Endothelial cell of umbilical vein (primary cell): ENCODE data around the gene TADA1. TPM values are rescaled to one million over a fixed set of nuclear protein-coding genes. Genes with fewer than 3 reads are reported as not detected.

Experiments
- BruUV-seq: library from RNA; stranded (reverse); fragments of 400-500 nt; replicated peaks from 2 replicates; lab custom pipeline; 2021; lab: Mats Ljungman, UMichigan
- CTCF ChIA-PET: fragments of 300-600, 350-600 bp; sonication (Branson Sonifier 250); formaldehyde crosslinking; loops from one replicate; lab custom pipeline; 2021; ENCODE audit warnings: antibody characterized with exemption, inconsistent platforms; lab: Charles Lee
- POLR2A ChIA-PET: fragments of 300-600, 350-600 bp; sonication (Branson Sonifier 250); formaldehyde crosslinking; loops from one replicate; lab custom pipeline; 2021; ENCODE audit warnings: antibody characterized with exemption, inconsistent platforms; lab: Charles Lee
- DNase-seq: peaks from one replicate; pipeline ENCODE4 v3.0.0-alpha.2; 2011; ENCODE audit warnings: low read depth, low spot score
- FAIRE-seq: peaks from 2 replicates; lab custom pipeline; 2011; peaks lifted over from hg19 to GRCh38; lab: Jason Lieb, UNC
- H2AFZ ChIP-seq: 2 replicates; pipeline ENCODE4 v1.6.0; 2012; ENCODE audit warnings: low read depth, low read length, control low read depth, inconsistent platforms
- H3K27ac ChIP-seq: 2 replicates; pipeline ENCODE4 v1.5.1; 2011; ENCODE audit warnings: low read depth, mild to moderate bottlenecking, control low read depth, low read length, moderate library complexity; ENCODE audit not compliant: insufficient read depth
- H3K27me3 ChIP-seq, 2 experiments: 2 replicates each; pipeline versions ENCODE4 v1.6.0 to v1.6.1; 2011; ENCODE audit warnings: low read length in 2 of 2, mixed read lengths in 1 of 2; ENCODE audit not compliant: control insufficient read depth in 2 of 2, insufficient read depth in 2 of 2
- H3K36me3 ChIP-seq, 2 experiments: 2 replicates in 1 of 2; 3 replicates in 1 of 2; pipeline ENCODE4 v1.5.1; 2011; ENCODE audit warnings: low read length in 2 of 2, mild to moderate bottlenecking in 1 of 2, moderate library complexity in 1 of 2; ENCODE audit not compliant: control insufficient read depth in 2 of 2, insufficient read depth in 2 of 2; ENCODE audit errors: extremely low read depth in 1 of 2
- H3K4me1 ChIP-seq: 3 replicates; pipeline ENCODE4 v1.5.1; 2011; ENCODE audit warnings: mild to moderate bottlenecking, low read length; ENCODE audit not compliant: control insufficient read depth, insufficient read depth; ENCODE audit errors: extremely low read depth
- H3K4me2 ChIP-seq: 2 replicates; pipeline ENCODE4 v1.6.1; 2011; ENCODE audit warnings: low read length, control low read depth, mixed read lengths; ENCODE audit not compliant: insufficient read depth
- H3K4me3 ChIP-seq, 3 experiments: fragments of 200-600 bp in 1 of 3; sonication (generic), shearing (Covaris generic) in 1 of 3; replicated peaks in 1 of 3; 2 replicates each; pipeline ENCODE4 v1.5.1; 2011 to 2016; ENCODE audit warnings: control low read depth in 3 of 3, low read length in 3 of 3, mild to moderate bottlenecking in 2 of 3, inconsistent platforms in 1 of 3, low read depth in 1 of 3, moderate library complexity in 1 of 3; ENCODE audit not compliant: insufficient read depth in 1 of 3
- H3K79me2 ChIP-seq: 2 replicates; pipeline ENCODE4 v1.6.0; 2012; ENCODE audit warnings: low read length, inconsistent platforms; ENCODE audit not compliant: control insufficient read depth, insufficient read depth
- H3K9ac ChIP-seq: replicated peaks from 2 replicates; pipeline ENCODE3; 2011; ENCODE audit warnings: low read length, control low read depth; ENCODE audit not compliant: insufficient read depth; ENCODE audit errors: extremely low read depth
- H3K9me1 ChIP-seq: replicated peaks from 3 replicates; pipeline ENCODE4 v1.6.0; 2011; ENCODE audit warnings: mild to moderate bottlenecking, low read length; ENCODE audit not compliant: control insufficient read depth, insufficient read depth; ENCODE audit errors: extremely low read depth
- H3K9me3 ChIP-seq: replicated peaks from 2 replicates; pipeline ENCODE4 v1.5.1; 2012; ENCODE audit warnings: low read length, inconsistent platforms; ENCODE audit not compliant: control insufficient read depth, insufficient read depth
- H4K20me1 ChIP-seq: replicated peaks from 2 replicates; pipeline ENCODE3; 2011; ENCODE audit warnings: mild to moderate bottlenecking, low read length; ENCODE audit not compliant: control insufficient read depth, insufficient read depth; ENCODE audit errors: extremely low read depth
- CTCF ChIP-seq, 2 donors: IDR thresholded peaks; 1 replicate in 1 of 2; 2 replicates in 1 of 2; pipeline ENCODE4 v1.5.1; 2011; ENCODE audit warnings: low read length in 2 of 2, mild to moderate bottlenecking in 2 of 2, moderate library complexity in 2 of 2, control low read depth in 1 of 2, inconsistent platforms in 1 of 2, low read depth in 1 of 2; ENCODE audit not compliant: insufficient read depth in 1 of 2; ENCODE audit errors: extremely low read depth in 1 of 2
- EZH2 ChIP-seq: IDR thresholded peaks from 2 replicates; pipeline ENCODE4 v1.6.1; 2012; ENCODE audit warnings: borderline replicate concordance, low read depth, mild to moderate bottlenecking, moderate library complexity, low read length, inconsistent platforms; ENCODE audit not compliant: severe bottlenecking
- FOS ChIP-seq: IDR thresholded peaks from 2 replicates; pipeline ENCODE4 v1.6.1; 2011; ENCODE audit warnings: mild to moderate bottlenecking, low read length, moderate library complexity, borderline replicate concordance; ENCODE audit not compliant: insufficient read depth
- GATA2 ChIP-seq: IDR thresholded peaks from 2 replicates; pipeline ENCODE4 v1.7.0; 2011; ENCODE audit warnings: low read depth, mild to moderate bottlenecking, moderate library complexity, mixed read lengths, low read length; ENCODE audit not compliant: insufficient read length, insufficient read depth
- JUN ChIP-seq: IDR thresholded peaks from 2 replicates; pipeline ENCODE4 v1.6.1; 2011; ENCODE audit warnings: borderline replicate concordance, low read depth; ENCODE audit not compliant: insufficient read length, insufficient read depth
- MAX ChIP-seq: IDR thresholded peaks from 2 replicates; pipeline ENCODE4 v1.6.1; 2011; ENCODE audit not compliant: insufficient read depth, insufficient read length
- MYC ChIP-seq: IDR thresholded peaks from one replicate; pipeline ENCODE4 v1.6.1; 2011; ENCODE audit warnings: mild to moderate bottlenecking, low read depth, low read length
- POLR2A ChIP-seq: IDR thresholded peaks from 2 replicates; pipeline ENCODE4 v1.6.1; 2012; ENCODE audit warnings: low read depth, mild to moderate bottlenecking, control low read depth, low read length
- POLR2AphosphoS5 ChIP-seq: IDR thresholded peaks from 2 replicates; pipeline ENCODE4 v1.6.1; 2012; ENCODE audit warnings: low read depth, mild to moderate bottlenecking, control low read depth, low read length, moderate library complexity; ENCODE audit not compliant: insufficient read depth
- dilution Hi-C: fragments of 300-500 bp; cut with MboI; formaldehyde crosslinking; loops from one replicate; pipeline ENCODE4 v1.15.0; 2019; ENCODE audit warnings: low sequenced_read_pairs; ENCODE audit not compliant: extremely low pct_ligation_motif_present
- intact Hi-C: fragments of 100-400 bp; cut with micrococcal nuclease; formaldehyde crosslinking; loops from one replicate; pipeline ENCODE4 v1.10.0; 2022
- polyA plus RNA-seq, 4 experiments: library from polyadenylated mRNA; depleted of rRNA in 3 of 4; stranded (reverse) in 3 of 4; unstranded in 1 of 4; fragments of >200 nt; gene quantifications; 2 replicates each; pipeline versions ENCODE4 v1.2.1 to v1.2.3, GENCODE V29; 2011 to 2012; ENCODE audit warnings: missing spikeins in 1 of 4
- total RNA-seq: library from RNA; stranded (reverse); gene quantifications from 2 replicates; pipeline ENCODE4 v1.2.3, GENCODE V29; 2021

The TADA1 gene
- total and polyA plus RNA-seq, 2 donors (not counting 3 experiments of a cell fraction or from before 2014, with no cell fraction given): 7.0 to 7.9 TPM

GRCh38 chr1:166910396-166910994, 34.4 kb upstream of the TADA1 start:
- Histone ChIP-seq H3K9ac (no peak overlapping the region), H3K27me3 (peaks cover 2 to 10% of the 10 kb centered on the region in 2 experiments), H4K20me1 (no peaks in the 10 kb centered on the region), H2AFZ (no peak overlapping the region), H3K4me1 (no peaks in the 10 kb centered on the region), H3K9me3 (no peaks in the 10 kb centered on the region), H3K79me2 (no peaks in the 10 kb centered on the region), H3K4me3 (no peak overlapping the region), H3K36me3 (no peaks in the 10 kb centered on the region), H3K4me2 (no peak overlapping the region), H3K27ac (no peak overlapping the region), H3K9me1 (no peaks in the 10 kb centered on the region)
- FAIRE-seq: peak; percentile 85
- peak; percentile 81 for DNase-seq
- POLR2A ChIA-PET: no interaction called here
- no TSS peak for BruUV-seq
- TF ChIP-seq JUN (peak; percentile 69), MYC (no peak), CTCF (IDR thresholded peaks at IDR 0.05; ENCODE audit: extremely low read depth in 1 of 2, insufficient read depth in 1 of 2, low read depth in 1 of 2, low read length in 2 of 2) (peak; percentile 58 to 66), GATA2 (no peak), MAX (no peak), EZH2 (no peak), FOS (peak; percentile 88), POLR2AphosphoS5 (no peak), POLR2A (no peak)
- intact Hi-C loops: loop anchor here (1.0 to 2.0 kb wide), 4 partner anchors 26 to 622 kb away; no protein-coding TSS in a partner anchor
- CTCF ChIA-PET: interaction anchor here (0.6 to 13.5 kb wide), 40 partner anchors 9 to 653 kb away, joined by 3 to 509 read pairs (median 4); partner anchors contain the start of genes CREG1, POU2F1 and TADA1
- dilution Hi-C loops: no loop called here
